M059J (cell line): Measurements from ENCODE around the gene SMIM29. TPM values are rescaled to one million over a fixed set of nuclear protein-coding genes. Genes with fewer than 3 reads are reported as not detected.

Source experiments
- DNase-seq: peaks from one replicate; pipeline ENCODE4 v3.0.0-alpha.2; 2012; ENCODE audit warnings: low read depth
- total RNA-seq: library from RNA; depleted of rRNA; stranded (reverse); fragments of >200 nt; shearing (Covaris generic); gene quantifications from 2 replicates; pipeline ENCODE4 v1.2.3, GENCODE V29; 2014

SMIM29 gene
- total RNA-seq, 1 experiment from 2014 or later, result 50.5 TPM

- no peak for DNase-seq
These were observed 8.2 kb downstream of the SMIM29 start for GRCh38 chr6:34240329-34241248.

GRCh38 chr6:34239893-34240292 lies 8.9 kb downstream of the SMIM29 start:
- DNase-seq, result no peak

- DNase-seq, result no peak
These were observed 9.3 kb downstream of the SMIM29 start for GRCh38 chr6:34239500-34239825.

DNA sequence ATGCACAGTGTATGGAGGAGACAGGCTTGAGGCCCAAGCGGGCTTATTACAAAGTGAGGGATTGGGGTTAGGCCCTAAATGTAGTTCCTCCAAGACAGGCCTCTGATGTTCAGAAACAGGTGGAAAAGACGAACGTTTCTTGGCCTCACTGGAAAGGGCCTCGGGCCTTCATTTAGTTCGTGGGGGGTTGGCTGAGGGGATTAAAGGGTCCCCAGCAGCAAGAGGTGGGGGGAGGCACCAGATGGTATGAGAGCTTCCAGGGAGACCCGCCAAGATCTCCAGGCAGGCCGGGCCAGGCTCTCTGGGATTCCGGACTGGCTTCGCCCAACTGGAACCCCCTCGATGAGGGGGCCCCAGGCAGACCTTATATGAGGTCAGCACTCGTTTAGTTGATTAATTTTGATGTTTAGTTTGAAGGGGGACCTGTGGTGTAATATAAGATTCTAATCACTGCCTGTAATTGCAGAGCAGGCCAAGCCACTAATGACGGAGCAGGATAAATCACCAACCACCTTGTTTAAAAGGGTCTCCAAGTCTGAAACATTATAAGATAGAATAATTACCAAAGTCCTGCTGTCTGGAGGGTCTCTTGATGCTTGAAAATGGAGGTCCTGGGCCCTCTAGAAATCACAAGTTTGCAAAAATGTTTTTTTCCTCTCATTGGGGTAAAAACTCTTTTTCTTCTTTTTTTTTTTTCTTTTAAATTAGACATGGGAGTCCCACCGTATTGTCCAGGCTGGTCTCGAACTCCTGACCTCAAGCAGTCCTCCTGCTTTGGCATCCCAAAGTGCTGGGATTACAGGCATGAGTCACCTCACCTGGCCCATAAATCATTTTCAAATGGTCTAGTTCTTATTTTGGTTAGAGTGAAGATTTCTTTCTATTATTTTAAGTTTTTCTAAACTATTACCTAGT lies 10.0 kb downstream of the SMIM29 start:
- DNase-seq, result peak; percentile 58

DNA sequence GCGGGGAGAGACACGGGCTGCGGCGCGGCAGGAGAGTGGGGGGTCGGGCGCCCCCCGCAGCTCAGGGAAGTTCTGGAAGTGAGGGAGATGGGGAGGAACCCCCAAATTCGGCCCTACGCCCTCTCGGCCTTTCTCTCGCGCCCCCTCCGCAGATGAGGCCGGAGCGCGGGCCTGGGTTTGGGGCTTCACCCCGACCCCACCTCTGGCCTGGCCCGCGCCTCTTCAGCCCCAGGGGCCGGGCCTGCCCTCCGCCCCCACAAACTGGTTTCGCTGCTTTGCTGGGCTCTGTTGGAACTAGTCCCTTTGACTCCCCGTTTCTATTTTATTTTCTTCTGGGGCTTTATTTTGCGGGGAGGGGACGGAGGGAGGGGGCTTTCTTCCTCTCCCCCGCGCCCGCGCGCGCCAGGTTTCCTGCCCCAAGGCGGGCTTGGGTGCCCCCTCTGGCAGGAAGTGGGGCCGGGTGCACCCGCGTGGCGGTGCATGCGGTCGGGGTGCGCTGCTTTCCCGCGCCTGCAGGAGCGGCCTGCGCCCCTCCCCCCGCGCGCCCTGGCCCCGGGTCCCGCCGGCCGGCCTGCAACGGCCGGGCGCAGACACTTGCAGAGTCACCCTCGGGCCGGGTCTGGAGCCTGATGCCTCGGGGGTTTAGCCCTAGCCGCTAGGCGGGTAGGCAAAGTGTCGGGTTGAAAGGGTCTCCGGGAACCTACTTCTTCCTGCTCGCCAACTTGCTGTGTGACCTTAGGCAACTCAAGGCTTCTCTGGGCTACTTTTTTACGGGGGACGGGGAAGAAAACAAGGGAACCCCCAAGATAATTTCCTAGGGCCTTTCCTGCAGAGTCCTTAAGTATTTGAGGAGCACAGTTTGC lies 10.9 kb downstream of the SMIM29 start:
- DNase-seq, result peak; percentile 44

- DNase-seq, result no peak
These were observed 11.5 kb downstream of the SMIM29 start for GRCh38 chr6:34237316-34237721.

DNA sequence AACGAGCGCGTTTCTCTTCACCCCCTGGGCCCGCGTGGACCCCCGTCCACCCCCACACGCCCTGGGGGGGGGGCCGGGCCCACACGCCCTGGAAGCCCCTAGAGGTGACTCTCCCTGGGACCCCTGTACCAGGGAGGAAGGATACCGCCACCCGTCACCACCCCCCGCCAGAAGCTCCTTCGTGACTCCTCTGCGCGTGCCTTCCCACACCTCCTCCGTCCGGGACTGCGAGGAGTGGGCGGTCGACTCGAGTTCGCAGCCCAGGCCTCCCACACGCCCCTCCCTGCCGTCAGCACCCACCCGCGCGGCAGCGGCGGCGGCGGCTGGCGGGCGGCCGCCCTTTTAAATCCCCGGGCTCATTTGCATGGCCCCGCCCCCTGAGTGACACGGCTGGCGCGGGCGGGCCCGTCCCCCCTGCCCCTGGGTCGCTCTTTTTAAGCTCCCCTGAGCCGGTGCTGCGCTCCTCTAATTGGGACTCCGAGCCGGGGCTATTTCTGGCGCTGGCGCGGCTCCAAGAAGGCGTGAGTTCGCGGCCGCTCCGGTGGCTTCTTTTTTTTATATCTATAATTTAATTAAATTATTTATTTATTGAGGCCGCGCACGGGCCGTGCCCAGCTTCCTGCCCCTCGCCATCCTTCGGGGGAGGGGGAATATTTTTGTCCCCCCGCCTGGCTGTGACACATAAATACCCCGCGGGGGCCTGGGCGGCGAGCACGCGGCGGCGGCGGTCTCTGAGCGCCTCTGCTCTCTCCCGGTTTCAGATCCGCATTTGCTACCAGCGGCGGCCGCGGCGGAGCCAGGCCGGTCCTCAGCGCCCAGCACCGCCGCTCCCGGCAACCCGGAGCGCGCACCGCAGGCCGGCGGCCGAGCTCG lies 12.1 kb downstream of the SMIM29 start, which contains the start of gene HMGA1:
HMGA1 (plus strand) TSS at position 431 of the 873 bp plus-strand sequence. CDS start 3,908 bp downstream, outside the sequence.
- peak; percentile 90 for DNase-seq

DNA sequence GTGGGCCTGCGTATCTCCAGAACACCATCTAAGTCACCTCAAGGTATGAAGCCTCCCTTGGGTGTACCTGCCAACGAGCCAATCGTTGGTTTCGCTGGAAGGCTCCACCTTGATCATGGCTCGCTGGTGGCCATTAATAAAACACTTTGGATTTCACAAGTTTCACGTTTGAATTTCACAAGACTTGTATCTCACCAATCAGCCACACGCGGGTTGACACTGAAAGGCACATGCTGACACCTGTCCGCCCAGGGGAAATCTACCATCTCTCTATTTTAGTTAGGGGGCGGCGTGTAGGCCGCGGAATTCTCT lies 12.7 kb downstream of the SMIM29 start:
- DNase-seq, result no peak

DNA sequence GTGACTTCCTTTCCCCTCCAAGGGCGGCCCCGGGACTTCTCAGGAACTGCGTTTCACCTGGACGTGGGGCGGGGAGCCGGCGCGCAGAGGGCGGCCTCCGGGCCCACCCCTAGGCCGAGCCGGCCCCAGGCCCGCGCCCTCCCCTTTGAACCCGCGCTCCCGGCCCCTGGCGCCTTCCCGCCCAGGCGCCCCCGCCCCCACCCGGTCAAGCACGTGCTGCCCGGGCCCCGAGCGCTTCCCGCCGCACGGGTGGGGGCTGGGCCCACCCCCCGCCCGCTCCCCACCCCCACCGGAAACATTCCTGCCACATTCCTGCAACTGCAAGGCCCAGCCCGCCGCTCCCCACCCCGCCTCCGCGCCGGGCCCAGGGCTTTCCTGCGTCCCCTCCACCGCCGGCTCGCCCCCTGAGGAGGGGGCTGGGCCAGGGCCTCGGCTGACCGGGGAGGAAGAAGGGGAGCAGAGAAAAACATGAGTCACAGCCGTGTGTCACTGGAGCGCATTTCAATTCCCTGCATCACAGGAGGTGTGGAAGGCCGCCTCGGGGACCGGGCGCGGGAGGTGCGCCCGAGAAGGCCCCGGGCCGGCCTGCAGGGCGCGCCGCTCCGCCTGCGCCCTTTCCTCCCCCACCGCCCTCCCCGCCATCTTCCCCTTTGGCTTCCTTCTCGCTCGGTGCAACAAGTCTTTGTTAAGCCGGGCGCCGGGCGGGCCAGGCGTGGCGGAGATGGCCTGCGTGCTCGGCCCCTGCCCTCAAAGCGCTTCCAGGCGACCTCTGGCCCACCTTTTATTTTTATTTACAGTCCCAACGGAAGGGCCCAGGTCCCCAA lies 13.3 kb downstream of the SMIM29 start:
- no peak for DNase-seq

DNA sequence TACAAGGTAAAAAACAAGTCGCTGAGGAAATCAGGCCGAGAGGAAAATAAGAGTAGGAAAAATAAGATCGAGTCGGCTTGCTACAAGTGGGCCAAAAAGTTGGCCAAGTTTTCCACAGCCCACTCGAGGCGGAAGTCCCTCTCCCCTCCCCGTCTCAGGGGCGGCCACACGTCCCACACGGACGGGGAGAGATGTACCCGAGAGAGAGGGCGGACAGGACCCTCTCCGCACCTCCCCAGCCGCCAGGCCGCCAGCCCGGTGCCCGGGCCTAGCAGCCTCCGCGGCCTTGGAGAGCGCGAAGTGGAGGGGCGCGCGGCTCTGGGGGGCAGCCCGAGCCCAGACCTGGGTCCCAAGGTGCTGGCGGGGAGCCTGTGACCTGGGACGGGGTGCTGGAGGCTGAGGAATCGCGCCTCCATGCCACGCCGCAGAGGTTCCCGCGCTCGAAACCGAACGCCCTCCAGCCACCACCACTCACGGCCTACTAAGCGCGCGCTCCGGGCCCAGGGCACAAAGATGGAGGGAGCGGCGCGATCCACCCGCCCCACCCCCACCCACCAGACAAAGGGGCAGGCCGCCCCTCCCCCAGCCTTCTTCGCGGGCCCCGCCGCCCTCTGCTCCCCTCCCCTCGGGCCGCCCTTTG lies 14.0 kb downstream of the SMIM29 start:
- DNase-seq, result no peak

- DNase-seq, result no peak
These were observed 14.9 kb downstream of the SMIM29 start for GRCh38 chr6:34233867-34234266.

GRCh38 chr6:34232901-34233300 lies 15.9 kb downstream of the SMIM29 start:
- DNase-seq, result peak; percentile 67

GRCh38 chr6:34231566-34232336 lies 17.1 kb downstream of the SMIM29 start:
- DNase-seq, result no peak

GRCh38 chr6:34230653-34231371 lies 18.0 kb downstream of the SMIM29 start:
- DNase-seq, result no peak

GRCh38 chr6:34229877-34230276 lies 18.9 kb downstream of the SMIM29 start:
- no peak for DNase-seq

GRCh38 chr6:34227761-34228421 lies 20.9 kb downstream of the SMIM29 start:
- peak; percentile 71 for DNase-seq
